ENCODE data around the gene SEMA4B.
A peak's percentile ranks its signal among the peaks of the same experiment; 100 is the strongest.

SEMA4B gene

GRCh38 chr15:90219421-90220141 is 18.5 kb downstream of the SEMA4B start:
- peak; percentile 70 for TF ChIP-seq CTCF (IDR thresholded peaks at IDR 0.05)

GRCh38 chr15:90221246-90221900 is 20.2 kb downstream of the SEMA4B start:
- peak; percentile 77 for TF ChIP-seq CTCF (IDR thresholded peaks at IDR 0.05)

GRCh38 chr15:90222547-90222946 is 21.4 kb downstream of the SEMA4B start:
- no peak for TF ChIP-seq CTCF (IDR thresholded peaks at IDR 0.05)

- TF ChIP-seq CTCF (IDR thresholded peaks at IDR 0.05): no peak
Observed at GRCh38 chr15:90223441-90224165, 22.5 kb downstream of the SEMA4B start.

GRCh38 chr15:90225047-90225446 is 23.9 kb downstream of the SEMA4B start:
- TF ChIP-seq CTCF (IDR thresholded peaks at IDR 0.05): no peak

- TF ChIP-seq CTCF (IDR thresholded peaks at IDR 0.05): no peak
Observed at GRCh38 chr15:90225504-90226234, 24.5 kb downstream of the SEMA4B start.

GRCh38 chr15:90227336-90227735 is 26.2 kb downstream of the SEMA4B start:
- no peak for TF ChIP-seq CTCF (IDR thresholded peaks at IDR 0.05)
